K562 (cell line): ENCODE measurements around the gene DOCK4. TPM values are rescaled to one million over a fixed set of nuclear protein-coding genes. Genes with fewer than 3 reads are reported as not detected.

Experiments
- ATAC-seq: fragments of 200-7000 bp; cut with Tn5 transposase; 3 replicates; pipeline ENCODE4 v1.9.1; 2020; ENCODE audit warnings: moderate library complexity
- BruUV-seq: library from RNA; stranded (reverse); fragments of 400-500 nt; replicated peaks from 2 replicates; lab custom pipeline; 2021; lab: Mats Ljungman, UMichigan
- CTCF ChIA-PET: fragments of 300-600 bp; formaldehyde crosslinking; extraction: SDS; loops from one replicate; lab custom pipeline; 2021; ENCODE audit warnings: low intra/inter-chr PET ratio; lab: Yijun Ruan, JAX
- POLR2A ChIA-PET: fragments of 300-600, 350-650 bp; sonication (Branson Sonifier 250); formaldehyde crosslinking; extraction: SDS; loops from one replicate; lab custom pipeline; 2021; ENCODE audit warnings: antibody characterized with exemption, inconsistent platforms; lab: Yijun Ruan, JAX
- DNase-seq, 4 experiments: peaks; one replicate each; pipeline versions ENCODE4 v3.0.0 to v3.0.0-alpha.2; 2011 to 2018; ENCODE audit warnings: low spot score in 3 of 4, mixed read lengths in 3 of 4; ENCODE audit errors: extremely low read depth in 1 of 4
- FAIRE-seq: peaks from 2 replicates; lab custom pipeline; 2011; peaks lifted over from hg19 to GRCh38; lab: Jason Lieb, UNC
- H2AFZ ChIP-seq: 2 replicates; pipeline ENCODE4 v1.6.0; 2011; ENCODE audit warnings: low read depth, low read length, control low read depth, inconsistent platforms
- H3K27ac ChIP-seq: fragments of 200-600 bp; 3 replicates; pipeline ENCODE4 v1.8.0; 2011; ENCODE audit warnings: low read depth, mild to moderate bottlenecking, control low read depth, inconsistent platforms, low read length, moderate library complexity, mixed read lengths; ENCODE audit errors: extremely low read depth
- H3K27me3 ChIP-seq, 2 experiments: fragments of 300-600 bp in 1 of 2; 2 replicates in 1 of 2; 3 replicates in 1 of 2; pipeline versions ENCODE4 v1.6.0 to v1.8.0; 2011; ENCODE audit warnings: inconsistent platforms in 2 of 2, low read length in 2 of 2, mild to moderate bottlenecking in 1 of 2, mixed read lengths in 1 of 2, moderate library complexity in 1 of 2; ENCODE audit not compliant: control insufficient read depth in 2 of 2, insufficient read depth in 2 of 2
- H3K36me3 ChIP-seq: fragments of 300-600 bp; 3 replicates; pipeline ENCODE4 v1.8.0; 2011; ENCODE audit warnings: mild to moderate bottlenecking, low read length, inconsistent platforms; ENCODE audit not compliant: control insufficient read depth, insufficient read depth
- H3K4me1 ChIP-seq, 2 experiments: fragments of 200-600 bp in 1 of 2; replicated peaks in 1 of 2; 2 replicates in 1 of 2; 3 replicates in 1 of 2; pipeline versions ENCODE4 v1.5.1 to v1.8.0; 2011; ENCODE audit warnings: inconsistent platforms in 2 of 2, low read length in 2 of 2, mild to moderate bottlenecking in 1 of 2, mixed read lengths in 1 of 2, moderate library complexity in 1 of 2; ENCODE audit not compliant: control insufficient read depth in 2 of 2, insufficient read depth in 2 of 2
- H3K4me2 ChIP-seq: 2 replicates; pipeline ENCODE4 v1.6.1; 2011; ENCODE audit warnings: low read length, control low read depth, inconsistent platforms, mixed read lengths; ENCODE audit not compliant: insufficient read depth
- H3K4me3 ChIP-seq: fragments of 200-600 bp; sonication (generic), shearing (Covaris generic); 2 replicates; pipeline ENCODE4 v1.5.1; 2016; ENCODE audit warnings: control low read depth, inconsistent platforms
- H3K79me2 ChIP-seq: fragments of 200-600 bp; 3 replicates; pipeline ENCODE4 v1.8.0; 2011; ENCODE audit warnings: low read length, inconsistent platforms; ENCODE audit not compliant: control insufficient read depth, insufficient read depth
- H3K9ac ChIP-seq, 2 experiments: 2 replicates each; pipeline versions ENCODE4 v1.6.0 to v1.6.1; 2011; ENCODE audit warnings: low read depth in 2 of 2, low read length in 2 of 2, control low read depth in 1 of 2, inconsistent platforms in 1 of 2, mild to moderate bottlenecking in 1 of 2, mixed read lengths in 1 of 2; ENCODE audit not compliant: insufficient read depth in 1 of 2
- H3K9me1 ChIP-seq: one replicate; pipeline ENCODE4 v1.6.0; 2011; ENCODE audit warnings: inconsistent platforms, mild to moderate bottlenecking, low read length, moderate library complexity; ENCODE audit not compliant: control insufficient read depth, insufficient read depth
- H3K9me3 ChIP-seq: replicated peaks from 2 replicates; pipeline ENCODE4 v1.5.1; 2011; ENCODE audit warnings: low read depth, low read length, inconsistent platforms; ENCODE audit not compliant: control insufficient read depth, insufficient read depth
- H4K20me1 ChIP-seq: replicated peaks from 2 replicates; pipeline ENCODE4 v1.6.1; 2011; ENCODE audit warnings: low read length, inconsistent platforms, mixed read lengths; ENCODE audit not compliant: control insufficient read depth, insufficient read depth
- HNRNPL ChIP-seq: fragments of 200-400 bp; formaldehyde crosslinking; IDR thresholded peaks from 2 replicates; pipeline ENCODE4 v1.6.1; 2017; ENCODE audit warnings: low read depth, mild to moderate bottlenecking, low read length
- MAX ChIP-seq: sonication (generic); formaldehyde crosslinking; IDR thresholded peaks from 2 replicates; pipeline ENCODE4 v1.9.0; 2022; ENCODE audit warnings: mild to moderate bottlenecking, missing genetic modification reagents
- POLR2AphosphoS5 ChIP-seq: IDR thresholded peaks from 2 replicates; pipeline ENCODE4 v1.6.1; 2011; ENCODE audit warnings: mild to moderate bottlenecking, low read depth, low read length, moderate library complexity; ENCODE audit not compliant: control insufficient read depth, insufficient read depth
- SMARCA5 ChIP-seq: fragments of 450-650 bp; IDR thresholded peaks from 2 replicates; pipeline ENCODE4 v1.6.1; 2016
- TBP ChIP-seq: optimal IDR thresholded peaks from 2 replicates; pipeline ENCODE3; 2011; ENCODE audit warnings: low read depth, low read length, improper control_type of control experiment
- ZBTB12 ChIP-seq: fragments of 250-450 bp; sonication (Bioruptor Pico); IDR thresholded peaks from 2 replicates; pipeline ENCODE4 v1.4.0; 2020
- ZNF212 ChIP-seq: fragments of 450-650 bp; formaldehyde crosslinking; IDR thresholded peaks from 2 replicates; pipeline ENCODE4 v1.4.0; 2020; ENCODE audit warnings: mild to moderate bottlenecking
- ZNF318 ChIP-seq, 2 experiments: fragments of 450-650 bp; IDR thresholded peaks; 2 replicates each; pipeline ENCODE4 v1.6.1; 2016; ENCODE audit warnings: mild to moderate bottlenecking in 2 of 2, borderline replicate concordance in 1 of 2, low read depth in 1 of 2, moderate library complexity in 1 of 2
- ZNF830 ChIP-seq: fragments of 250-450 bp; sonication (Bioruptor Pico); IDR thresholded peaks from 2 replicates; pipeline ENCODE4 v1.5.0; 2021; ENCODE audit warnings: mild to moderate bottlenecking
- ZSCAN29 ChIP-seq: fragments of 450-650 bp; IDR thresholded peaks from 2 replicates; pipeline ENCODE4 v1.6.1; 2017
- WGBS: fragments of 100-300 bp; shearing (Covaris generic); methylation state at CpG from one replicate; pipeline ENCODE4 v1.1.6; 2016; ENCODE audit warnings: low coverage, mixed read lengths; ENCODE audit not compliant: insufficient coverage; ENCODE audit errors: missing lambda C conversion rate; 5-methylcytosine and 5-hydroxymethylcytosine counted together
- in situ Hi-C: fragments of 300-500 bp; cut with MboI; formaldehyde crosslinking; loops from 4 replicates; pipeline ENCODE4 v1.15.0; 2018; ENCODE audit warnings: inconsistent platforms, mixed read lengths
- intact Hi-C: fragments of 100-400 bp; cut with micrococcal nuclease; formaldehyde crosslinking; loops from 2 replicates; pipeline ENCODE4 v1.14.2; 2022
- polyA plus RNA-seq, 8 experiments: library from polyadenylated mRNA; depleted of rRNA in 4 of 8; stranded (reverse) in 5 of 8; unstranded in 3 of 8; fragments of >200 nt; fragmentation: Nextera tagmentation in 2 of 8; fragmentation: Illumina TruSeq in 1 of 8; extraction: Ambion mirVana in 2 of 8; extraction: Trizol in 1 of 8; gene quantifications; 2 replicates each; pipeline versions ENCODE4 v1.2.1 to v1.2.3, GENCODE V29; 2011 to 2014; ENCODE audit warnings: inconsistent platforms in 1 of 8, missing spikeins in 1 of 8
- total RNA-seq, 7 experiments: library from RNA; depleted of rRNA in 6 of 7; stranded (reverse); fragments of >200 nt in 6 of 7; fragmentation: Illumina TruSeq in 2 of 7; extraction: Trizol in 2 of 7; gene quantifications; 2 replicates each; pipeline versions ENCODE4 v1.2.1 to v1.2.3, GENCODE V29; 2011 to 2021; ENCODE audit warnings: low replicate concordance in 1 of 7

The DOCK4 gene
- total and polyA plus RNA-seq, 9 of the 15 experiments (the other 6 are each of a cell fraction or from before 2014, with no cell fraction given) = 0.42 to 5.7 (median 2.3) TPM

GRCh38 chr7:112129655-112130323 lies 76.4 kb downstream of the DOCK4 start:
- in situ Hi-C loops (no loop called here), intact Hi-C loops (no loop called here)
- no peaks in the 10 kb centered on the region for H4K20me1 ChIP-seq
- ATAC-seq = no peak
- no TSS peak for BruUV-seq
- POLR2A ChIA-PET = interaction anchor here (0.6 kb wide), 1 partner anchor 75 kb away, joined by 3 read pairs; no protein-coding TSS in a partner anchor
- no peak overlapping the region for H3K4me3 ChIP-seq
- no peak overlapping the region for H3K9ac ChIP-seq
- no peaks in the 10 kb centered on the region for H3K9me3 ChIP-seq
- no peaks in the 10 kb centered on the region for H3K36me3 ChIP-seq
- 3% methylated on average over 5 of the region's 5 CpGs for WGBS
- H3K9me1 ChIP-seq = no peaks in the 10 kb centered on the region
- no peaks in the 10 kb centered on the region for H3K79me2 ChIP-seq
- H3K27ac ChIP-seq = no peak overlapping the region
- CTCF ChIA-PET = no interaction called here
- FAIRE-seq = no peak
- H2AFZ ChIP-seq = no peak overlapping the region
- no peak overlapping the region for H3K4me2 ChIP-seq
- H3K27me3 ChIP-seq = peaks cover 0 to 11% of the 10 kb centered on the region in 2 experiments; a peak in 1 of 5 replicates
- no peaks in the 10 kb centered on the region for H3K4me1 ChIP-seq
- DNase-seq = no peak
- TF ChIP-seq ZBTB12 (CRISPR knock-in tag) = no peak
- TF ChIP-seq MAX (CRISPR knock-in tag) = no peak
- TF ChIP-seq ZNF318 (IDR thresholded peaks at IDR 0.05; ENCODE audit: borderline replicate concordance in 1 of 2, low read depth in 1 of 2) = no peak
- TF ChIP-seq POLR2AphosphoS5 = no peak
- no peak for TF ChIP-seq SMARCA5
- TF ChIP-seq HNRNPL = no peak
- no peak for TF ChIP-seq ZSCAN29
- TF ChIP-seq ZNF212 (CRISPR knock-in tag) = no peak
- TF ChIP-seq ZNF830 (CRISPR knock-in tag) = no peak
- no peak for TF ChIP-seq TBP
